WTC11 (cell line): ENCODE measurements around the gene TTC39B.

Experiments used
- SP1 ChIP-seq: sonication (generic); formaldehyde crosslinking; conservative IDR thresholded peaks from 2 replicates; pipeline ENCODE4 v1.8.1; 2022; ENCODE audit warnings: missing genetic modification reagents
- TCF7 ChIP-seq: sonication (generic); formaldehyde crosslinking; IDR thresholded peaks from 2 replicates; pipeline ENCODE4 v1.8.0; 2022; ENCODE audit warnings: mild to moderate bottlenecking, low read depth, missing genetic modification reagents, moderate library complexity
- ZBTB21 ChIP-seq: sonication (generic); formaldehyde crosslinking; IDR thresholded peaks from 2 replicates; pipeline ENCODE4 v1.8.1; 2023; ENCODE audit warnings: mild to moderate bottlenecking, missing genetic modification reagents, borderline replicate concordance
- TF ChIP-seq, protein P1 (sequence below): fragments of 250-450 bp; sonication (Bioruptor Pico); IDR thresholded peaks from 2 replicates; pipeline ENCODE4 v1.8.0; 2021; ENCODE audit warnings: mild to moderate bottlenecking
- TF ChIP-seq, protein P2 (sequence below): fragments of 200-600 bp; IDR thresholded peaks from 2 replicates; pipeline ENCODE4 v1.8.0; 2022; ENCODE audit warnings: antibody characterized with exemption
- TF ChIP-seq, protein P3 (sequence below): sonication (generic); formaldehyde crosslinking; IDR thresholded peaks from 2 replicates; pipeline ENCODE4 v1.8.0; 2023; ENCODE audit warnings: missing genetic modification reagents
- TF ChIP-seq, protein P4 (sequence below): sonication (generic); formaldehyde crosslinking; IDR thresholded peaks from 2 replicates; pipeline ENCODE4 v1.8.1; 2023; ENCODE audit warnings: mild to moderate bottlenecking, missing genetic modification reagents

DNA sequence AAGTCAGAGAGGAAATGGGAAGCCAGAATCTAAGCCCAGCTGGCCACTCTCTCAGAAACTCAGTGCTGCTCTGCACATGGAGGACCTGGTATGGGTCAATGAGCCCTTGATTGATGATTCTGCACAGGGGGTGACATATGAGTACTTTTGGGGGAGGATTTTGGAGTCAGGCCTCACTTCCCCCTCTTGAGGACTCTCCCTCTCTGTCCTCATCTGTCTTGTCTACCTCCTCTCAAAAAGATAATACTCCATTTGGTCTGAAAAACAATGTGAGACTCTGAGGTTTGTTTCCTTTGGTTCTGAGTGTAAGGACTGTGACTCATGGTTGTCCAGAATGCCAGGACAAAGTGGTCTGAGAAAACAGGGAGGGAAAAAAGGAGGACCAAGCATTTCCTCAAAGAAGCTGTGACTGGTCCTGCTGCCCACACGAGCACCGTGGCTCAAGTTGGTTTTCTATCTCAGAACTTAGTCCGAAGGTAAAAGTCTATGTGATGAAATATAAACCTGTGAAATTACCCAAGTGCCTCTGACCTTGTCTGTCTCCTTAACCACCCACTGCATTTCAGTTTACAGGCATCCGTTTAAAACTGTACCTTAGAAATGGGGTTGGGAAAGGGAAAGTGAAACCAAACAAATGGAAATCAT is 11.1 kb downstream of the TTC39B start:
- TF ChIP-seq SP1 (CRISPR knock-in tag) (no peak), ZBTB21 (no peak), TCF7 (CRISPR knock-in tag) (no peak)
- TF ChIP-seq, protein P1, sequence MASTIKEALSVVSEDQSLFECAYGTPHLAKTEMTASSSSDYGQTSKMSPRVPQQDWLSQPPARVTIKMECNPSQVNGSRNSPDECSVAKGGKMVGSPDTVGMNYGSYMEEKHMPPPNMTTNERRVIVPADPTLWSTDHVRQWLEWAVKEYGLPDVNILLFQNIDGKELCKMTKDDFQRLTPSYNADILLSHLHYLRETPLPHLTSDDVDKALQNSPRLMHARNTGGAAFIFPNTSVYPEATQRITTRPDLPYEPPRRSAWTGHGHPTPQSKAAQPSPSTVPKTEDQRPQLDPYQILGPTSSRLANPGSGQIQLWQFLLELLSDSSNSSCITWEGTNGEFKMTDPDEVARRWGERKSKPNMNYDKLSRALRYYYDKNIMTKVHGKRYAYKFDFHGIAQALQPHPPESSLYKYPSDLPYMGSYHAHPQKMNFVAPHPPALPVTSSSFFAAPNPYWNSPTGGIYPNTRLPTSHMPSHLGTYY = no peak
- TF ChIP-seq, protein P2, sequence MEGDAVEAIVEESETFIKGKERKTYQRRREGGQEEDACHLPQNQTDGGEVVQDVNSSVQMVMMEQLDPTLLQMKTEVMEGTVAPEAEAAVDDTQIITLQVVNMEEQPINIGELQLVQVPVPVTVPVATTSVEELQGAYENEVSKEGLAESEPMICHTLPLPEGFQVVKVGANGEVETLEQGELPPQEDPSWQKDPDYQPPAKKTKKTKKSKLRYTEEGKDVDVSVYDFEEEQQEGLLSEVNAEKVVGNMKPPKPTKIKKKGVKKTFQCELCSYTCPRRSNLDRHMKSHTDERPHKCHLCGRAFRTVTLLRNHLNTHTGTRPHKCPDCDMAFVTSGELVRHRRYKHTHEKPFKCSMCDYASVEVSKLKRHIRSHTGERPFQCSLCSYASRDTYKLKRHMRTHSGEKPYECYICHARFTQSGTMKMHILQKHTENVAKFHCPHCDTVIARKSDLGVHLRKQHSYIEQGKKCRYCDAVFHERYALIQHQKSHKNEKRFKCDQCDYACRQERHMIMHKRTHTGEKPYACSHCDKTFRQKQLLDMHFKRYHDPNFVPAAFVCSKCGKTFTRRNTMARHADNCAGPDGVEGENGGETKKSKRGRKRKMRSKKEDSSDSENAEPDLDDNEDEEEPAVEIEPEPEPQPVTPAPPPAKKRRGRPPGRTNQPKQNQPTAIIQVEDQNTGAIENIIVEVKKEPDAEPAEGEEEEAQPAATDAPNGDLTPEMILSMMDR = no peak
- TF ChIP-seq, protein P3, sequence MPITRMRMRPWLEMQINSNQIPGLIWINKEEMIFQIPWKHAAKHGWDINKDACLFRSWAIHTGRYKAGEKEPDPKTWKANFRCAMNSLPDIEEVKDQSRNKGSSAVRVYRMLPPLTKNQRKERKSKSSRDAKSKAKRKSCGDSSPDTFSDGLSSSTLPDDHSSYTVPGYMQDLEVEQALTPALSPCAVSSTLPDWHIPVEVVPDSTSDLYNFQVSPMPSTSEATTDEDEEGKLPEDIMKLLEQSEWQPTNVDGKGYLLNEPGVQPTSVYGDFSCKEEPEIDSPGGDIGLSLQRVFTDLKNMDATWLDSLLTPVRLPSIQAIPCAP (CRISPR knock-in tag) = no peak
- TF ChIP-seq, protein P4, sequence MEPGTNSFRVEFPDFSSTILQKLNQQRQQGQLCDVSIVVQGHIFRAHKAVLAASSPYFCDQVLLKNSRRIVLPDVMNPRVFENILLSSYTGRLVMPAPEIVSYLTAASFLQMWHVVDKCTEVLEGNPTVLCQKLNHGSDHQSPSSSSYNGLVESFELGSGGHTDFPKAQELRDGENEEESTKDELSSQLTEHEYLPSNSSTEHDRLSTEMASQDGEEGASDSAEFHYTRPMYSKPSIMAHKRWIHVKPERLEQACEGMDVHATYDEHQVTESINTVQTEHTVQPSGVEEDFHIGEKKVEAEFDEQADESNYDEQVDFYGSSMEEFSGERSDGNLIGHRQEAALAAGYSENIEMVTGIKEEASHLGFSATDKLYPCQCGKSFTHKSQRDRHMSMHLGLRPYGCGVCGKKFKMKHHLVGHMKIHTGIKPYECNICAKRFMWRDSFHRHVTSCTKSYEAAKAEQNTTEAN (CRISPR knock-in tag) = no peak
